Measurements from ENCODE around the gene PDE7B.

The PDE7B gene

GRCh38 chr6:136226674-136227377 is 375.3 kb downstream of the PDE7B start:
- peaks cover 18 to 35% of the 10 kb centered on the region in 2 donors for H3K4me1 Mint-ChIP-seq
- DNase-seq (no peak), ATAC-seq (replicated peaks) (peak; percentile 33 to 45)
- no peak overlapping the region for H3K27ac Mint-ChIP-seq
- peaks cover 4 to 6% of the 10 kb centered on the region in 2 donors for H3K9me3 Mint-ChIP-seq
- peaks cover 12 to 27% of the 10 kb centered on the region in 2 donors for H3K36me3 Mint-ChIP-seq
- peak overlapping the region in 1 of 2 donors; percentile 32 for H3K4me3 Mint-ChIP-seq
- no peaks in the 10 kb centered on the region for H3K27me3 Mint-ChIP-seq

GRCh38 chr6:136228814-136229213 is 377.3 kb downstream of the PDE7B start:
- Mint-ChIP-seq H3K4me1 (peaks cover 18 to 35% of the 10 kb centered on the region in 2 donors), H3K9me3 (peaks cover 4 to 6% of the 10 kb centered on the region in 2 donors), H3K36me3 (peaks cover 13 to 27% of the 10 kb centered on the region in 2 donors), H3K27me3 (no peaks in the 10 kb centered on the region), H3K4me3 (no peak overlapping the region), H3K27ac (no peak overlapping the region)
- ATAC-seq (replicated peaks) (peak; percentile 74 to 85), DNase-seq (no peak)

- Mint-ChIP-seq H3K4me1 (peaks cover 15 to 35% of the 10 kb centered on the region in 2 donors), H3K36me3 (peaks cover 22 to 25% of the 10 kb centered on the region in 2 donors), H3K27me3 (no peaks in the 10 kb centered on the region), H3K27ac (no peak overlapping the region), H3K4me3 (no peak overlapping the region), H3K9me3 (peaks cover 0 to 2% of the 10 kb centered on the region in 2 donors)
- ATAC-seq (replicated peaks) (no peak), DNase-seq (no peak)
These were observed 378.8 kb downstream of the PDE7B start for GRCh38 chr6:136230219-136230853.

- DNase-seq (no peak), ATAC-seq (replicated peaks) (no peak)
- H3K36me3 Mint-ChIP-seq = peaks cover 28 to 30% of the 10 kb centered on the region in 2 donors
- no peak overlapping the region for H3K27ac Mint-ChIP-seq
- no peaks in the 10 kb centered on the region for H3K9me3 Mint-ChIP-seq
- no peak overlapping the region for H3K4me3 Mint-ChIP-seq
- H3K4me1 Mint-ChIP-seq = peaks cover 11 to 15% of the 10 kb centered on the region in 2 donors
- no peaks in the 10 kb centered on the region for H3K27me3 Mint-ChIP-seq
These were observed 381.2 kb downstream of the PDE7B start for GRCh38 chr6:136232701-136233100.

GRCh38 chr6:136235233-136235564 is 383.7 kb downstream of the PDE7B start:
- peaks cover 27 to 28% of the 10 kb centered on the region in 2 donors for H3K36me3 Mint-ChIP-seq
- H3K27me3 Mint-ChIP-seq = no peaks in the 10 kb centered on the region
- H3K4me3 Mint-ChIP-seq = no peak overlapping the region
- no peaks in the 10 kb centered on the region for H3K9me3 Mint-ChIP-seq
- ATAC-seq (replicated peaks) (no peak), DNase-seq (no peak)
- no peak overlapping the region for H3K27ac Mint-ChIP-seq
- H3K4me1 Mint-ChIP-seq = no peaks in the 10 kb centered on the region

GRCh38 chr6:136236466-136237293 is 385.2 kb downstream of the PDE7B start:
- DNase-seq (no peak), ATAC-seq (replicated peaks) (no peak)
- H3K4me3 Mint-ChIP-seq = no peak overlapping the region
- H3K27me3 Mint-ChIP-seq = no peaks in the 10 kb centered on the region
- peaks cover 22 to 23% of the 10 kb centered on the region in 2 donors for H3K36me3 Mint-ChIP-seq
- H3K9me3 Mint-ChIP-seq = no peaks in the 10 kb centered on the region
- no peaks in the 10 kb centered on the region for H3K4me1 Mint-ChIP-seq
- no peak overlapping the region for H3K27ac Mint-ChIP-seq

- Mint-ChIP-seq H3K9me3 (peaks cover 0 to 2% of the 10 kb centered on the region in 2 donors), H3K36me3 (peaks cover 11 to 39% of the 10 kb centered on the region in 2 donors), H3K27me3 (no peaks in the 10 kb centered on the region), H3K4me3 (no peak overlapping the region), H3K4me1 (peaks cover 1 to 6% of the 10 kb centered on the region in 2 donors), H3K27ac (no peak overlapping the region)
- DNase-seq (no peak), ATAC-seq (replicated peaks) (no peak)
These were observed 392.6 kb downstream of the PDE7B start for GRCh38 chr6:136244061-136244616.

Data from stimulated activated naive B cell treated with anti-CD40 and anti-IgM and Interleukin-4, amounts not matched to agents 10 μg/mL and 1 μg/mL and 100 μg/mL, for 72 hours (primary cell).